ENCODE measurements around the gene GOLGB1.
A peak's percentile ranks its signal among the peaks of the same experiment; 100 is the strongest.
"Not testable (repeated sequence)": the region's sequence is repeated elsewhere in the genome, so short reads cannot be mapped to it uniquely, and the experiment has no call there.

GOLGB1 gene

DNA sequence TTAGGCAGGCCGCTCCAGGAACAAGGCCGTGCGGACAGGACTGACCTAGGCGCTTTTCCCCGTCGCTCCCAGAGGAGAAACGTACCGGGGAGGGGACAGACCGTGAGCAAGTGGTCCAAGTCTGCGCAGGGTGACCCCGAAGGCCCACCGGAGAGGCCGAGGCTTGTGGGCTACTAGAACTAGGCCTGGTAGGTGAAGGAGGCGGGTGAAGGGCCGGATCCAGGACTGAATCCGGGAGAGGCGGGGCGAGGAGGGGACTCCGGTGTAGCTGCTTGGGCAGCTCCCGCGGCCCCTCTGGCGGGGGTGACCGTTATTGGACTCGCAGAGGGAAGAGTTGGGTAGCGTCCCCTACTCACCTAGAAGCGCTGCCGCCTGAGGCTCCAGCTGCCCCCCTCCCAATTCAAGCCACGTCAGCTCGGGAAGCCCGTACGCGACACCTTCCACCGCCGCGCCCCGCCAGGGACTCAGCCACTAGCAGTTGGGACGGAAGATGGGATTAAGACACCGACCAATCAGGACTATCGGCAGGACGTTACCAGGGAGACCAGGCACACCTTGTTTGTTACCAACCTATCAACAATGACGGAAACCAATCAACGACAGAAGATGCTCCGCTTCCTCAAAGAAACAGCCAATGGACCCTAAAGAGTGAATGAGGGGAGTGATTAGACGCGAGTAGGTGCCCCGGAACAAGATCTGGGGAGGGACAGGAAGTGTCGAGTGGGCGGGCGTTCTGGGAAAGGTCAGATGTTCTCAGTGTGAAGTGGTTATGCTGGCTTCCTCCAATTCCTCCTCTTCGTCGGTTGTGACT is at the start of gene GOLGB1:
GOLGB1 (minus strand) TSS at position 466 of the 811 bp plus-strand sequence. CDS start 18,770 bp downstream, outside the sequence.
- peak; percentile 97 for DNase-seq

DNA sequence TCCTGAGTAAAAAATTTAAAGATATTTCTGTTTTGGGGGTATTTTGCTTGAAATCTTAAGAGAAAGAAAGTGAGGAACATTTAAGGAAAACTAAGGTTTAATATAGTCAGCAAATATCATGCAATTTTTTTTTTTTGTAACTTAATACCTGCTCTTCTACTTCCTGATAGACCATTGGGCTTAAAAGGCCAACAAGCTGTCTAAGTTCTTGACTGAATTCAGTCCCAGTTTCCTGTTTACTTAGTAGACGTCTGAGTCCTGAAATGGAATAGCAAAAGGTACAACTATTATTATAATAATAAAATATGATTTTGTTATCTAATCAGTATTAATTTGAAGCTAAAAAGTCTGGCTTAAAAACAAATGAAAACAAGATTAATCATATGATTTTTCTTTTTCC is 47.4 kb upstream of the GOLGB1 start:
- DNase-seq: no peak

DNA sequence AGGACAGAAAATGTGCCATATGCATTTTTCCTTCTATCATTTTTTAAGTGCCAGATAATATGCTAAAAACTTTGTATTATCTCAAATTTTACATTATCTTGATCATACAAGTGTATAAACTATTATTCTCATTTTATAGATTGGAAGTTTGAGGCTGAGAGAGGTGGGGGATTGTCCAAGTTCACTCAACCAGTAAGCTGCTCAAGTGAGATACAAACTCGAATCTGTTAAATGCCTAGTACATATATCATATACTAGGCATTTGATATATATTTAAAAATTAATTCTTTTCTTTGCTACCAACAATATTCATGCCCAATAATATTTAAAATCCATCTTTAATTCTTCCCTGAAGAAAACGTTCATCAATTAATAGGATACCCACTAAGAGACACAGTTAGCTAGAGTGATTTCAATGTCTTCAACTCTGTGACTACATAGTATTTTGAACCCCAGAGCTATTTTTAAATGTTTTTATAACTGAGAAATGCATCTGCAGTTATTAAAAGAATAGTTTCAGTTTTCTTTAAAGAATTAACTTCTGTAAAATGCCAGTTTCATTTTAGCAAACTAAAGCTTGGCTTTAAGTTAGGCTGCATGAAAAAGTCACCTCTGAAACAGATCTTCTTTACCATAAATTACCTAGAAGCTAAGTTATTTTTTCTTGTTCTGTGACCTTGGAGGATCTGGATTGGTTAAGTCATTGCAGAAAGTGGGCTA is 44.9 kb upstream of the GOLGB1 start:
- no peak for DNase-seq

DNA sequence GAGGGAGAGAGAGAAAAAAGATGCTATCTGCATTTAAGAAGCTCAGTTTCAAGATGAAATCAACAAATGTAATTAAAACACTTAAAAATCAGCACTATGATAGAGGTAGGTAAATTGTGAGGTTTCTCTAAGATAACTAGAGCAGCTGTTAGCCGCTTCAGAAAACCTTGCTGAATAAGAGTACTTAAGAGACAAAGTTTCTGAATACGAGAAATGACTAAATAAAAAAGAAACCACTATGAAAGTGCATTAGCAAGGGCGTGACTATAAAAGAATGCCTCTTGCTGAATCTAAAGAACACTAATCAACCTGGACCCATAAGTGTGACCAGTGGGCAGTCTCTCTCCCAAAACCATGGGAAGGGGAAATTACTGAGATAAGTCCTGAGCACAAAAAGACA is 43.5 kb upstream of the GOLGB1 start:
- DNase-seq: no peak

DNA sequence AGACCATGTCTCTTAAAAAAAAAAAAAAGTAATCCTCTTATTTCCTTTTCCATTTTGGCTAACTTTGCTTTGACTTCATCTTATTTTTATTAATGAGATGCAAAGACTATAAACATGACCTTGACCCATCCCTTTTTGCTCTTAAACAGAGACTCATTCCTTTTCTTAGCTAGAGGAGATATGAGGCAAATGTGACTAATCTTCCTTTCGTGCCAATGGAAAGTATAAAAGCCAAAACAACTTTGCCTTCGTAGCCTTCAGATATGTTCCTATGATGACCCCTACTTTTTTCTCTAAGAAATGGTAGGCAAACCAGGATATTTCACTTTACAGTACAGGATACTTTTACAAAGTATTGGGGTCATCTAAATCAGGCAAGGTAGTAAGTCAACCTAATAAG is 36.9 kb upstream of the GOLGB1 start:
- DNase-seq: no peak

DNA sequence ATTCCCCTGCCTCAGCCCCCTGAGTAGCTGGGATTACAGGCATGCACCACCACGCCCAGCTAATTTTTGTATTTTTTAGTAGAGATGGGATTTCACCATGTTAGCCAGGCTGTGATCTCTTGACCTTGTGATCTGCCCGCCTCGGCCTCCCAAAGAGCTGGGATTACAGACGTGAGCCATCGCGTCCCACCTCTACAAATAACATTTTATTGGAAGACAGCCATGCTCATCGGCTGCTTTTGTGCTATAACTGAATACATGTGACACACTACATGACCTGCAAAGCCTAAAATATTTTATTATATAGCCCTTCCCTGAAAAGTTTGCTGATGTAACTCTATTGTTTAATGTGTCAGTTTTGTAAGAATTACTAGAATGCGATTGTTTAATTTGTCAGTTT is 33.2 kb upstream of the GOLGB1 start:
- not testable (repeated sequence) for DNase-seq

DNA sequence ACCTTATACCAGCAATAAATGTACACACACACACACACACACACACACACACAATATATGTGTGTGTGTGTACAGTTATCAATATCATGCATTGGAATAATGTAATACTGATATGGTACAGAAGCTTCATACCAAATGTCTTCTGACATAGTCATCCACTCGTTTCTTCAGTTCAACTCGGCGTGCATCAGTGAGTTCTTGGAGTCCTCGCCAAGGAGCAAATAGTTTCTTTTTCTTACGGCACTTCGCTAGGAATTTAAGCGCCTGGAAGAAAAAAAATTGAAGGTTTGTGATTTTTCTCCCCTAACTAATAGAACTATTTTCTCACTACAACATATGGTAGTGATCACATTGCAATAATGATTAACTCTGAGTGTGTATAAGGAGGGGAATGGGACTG is 32.1 kb upstream of the GOLGB1 start:
- no peak for DNase-seq

DNA sequence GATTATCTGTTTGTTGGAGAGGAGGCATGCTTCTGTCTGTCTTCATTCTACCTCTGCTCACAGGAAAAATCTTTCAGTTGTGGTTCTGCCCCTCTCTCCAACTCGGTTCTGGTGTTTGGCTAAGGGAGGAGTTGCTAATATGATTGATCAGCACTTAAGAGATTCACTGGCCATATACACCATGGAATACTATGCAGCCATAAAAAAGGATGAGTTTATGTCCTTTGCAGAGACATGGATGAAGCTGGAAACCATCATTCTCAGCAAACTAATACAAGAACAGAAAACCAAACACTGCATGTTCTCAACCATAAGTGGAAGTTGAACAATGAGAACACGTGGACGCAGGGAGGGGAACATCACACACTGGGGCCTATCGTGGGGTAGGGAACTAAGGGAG is 25.6 kb upstream of the GOLGB1 start:
- not testable (repeated sequence) for DNase-seq

GRCh38 chr3:121769246-121769645 is 19.7 kb upstream of the GOLGB1 start:
- DNase-seq: no peak

DNA sequence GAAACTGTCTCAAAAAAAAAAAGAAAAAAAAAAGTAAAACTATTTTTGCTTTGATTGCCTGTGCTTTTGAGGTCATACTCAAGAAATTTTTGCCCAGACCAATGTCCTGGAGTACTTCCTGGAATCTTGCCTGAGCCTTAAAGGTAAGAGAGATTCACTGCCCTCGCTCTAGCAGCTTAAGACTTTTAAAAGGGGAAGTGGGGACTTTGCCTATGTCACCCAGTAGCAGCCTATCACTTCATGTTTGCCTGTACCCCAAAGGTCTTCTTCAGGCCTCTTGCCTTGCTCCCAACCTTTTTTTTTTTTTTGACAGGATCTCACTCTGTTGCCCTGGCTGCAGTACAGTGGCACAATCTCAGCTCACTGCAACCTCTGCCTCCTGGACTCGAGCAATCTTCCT is 18.9 kb upstream of the GOLGB1 start:
- DNase-seq: no peak

DNA sequence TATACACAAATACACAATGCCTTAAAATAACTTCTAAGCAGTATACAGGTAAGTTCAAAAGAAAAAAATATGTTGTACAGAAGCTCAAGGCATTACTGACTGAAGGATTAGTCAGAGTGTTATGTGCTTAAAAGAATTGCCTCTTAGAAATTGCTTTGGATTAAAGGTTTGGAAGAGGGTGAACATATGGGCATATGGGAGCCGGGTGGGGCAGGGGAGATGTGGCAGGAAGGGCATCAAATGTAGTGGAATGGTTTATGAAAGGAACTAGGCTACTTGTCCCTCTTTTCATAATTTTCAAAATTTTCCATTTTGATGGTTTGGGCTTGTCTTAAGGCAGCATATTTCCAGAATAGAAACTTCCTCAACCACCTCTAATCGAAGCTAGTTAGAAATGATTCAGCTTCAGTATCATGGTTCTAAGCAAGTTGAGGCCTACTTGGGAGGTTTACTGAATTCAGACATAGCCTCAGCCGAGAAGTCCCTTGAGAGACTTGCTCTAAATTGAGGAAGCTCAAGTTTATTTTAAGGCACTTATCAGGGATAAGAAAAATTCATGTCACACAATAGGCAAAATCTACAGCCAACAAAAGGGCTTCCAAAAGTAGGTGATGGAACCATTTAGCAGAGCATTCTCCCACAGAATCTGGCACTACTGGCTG is 10.1 kb upstream of the GOLGB1 start:
- no peak for DNase-seq

GRCh38 chr3:121758727-121759450 is 9.3 kb upstream of the GOLGB1 start:
- no peak for DNase-seq

- no peak for DNase-seq
These were observed 8.4 kb upstream of the GOLGB1 start for GRCh38 chr3:121757812-121758545.

- DNase-seq: no peak
These were observed 7.7 kb upstream of the GOLGB1 start for GRCh38 chr3:121757087-121757811.

GRCh38 chr3:121752772-121753171 is 3.2 kb upstream of the GOLGB1 start:
- DNase-seq: no peak

DNA sequence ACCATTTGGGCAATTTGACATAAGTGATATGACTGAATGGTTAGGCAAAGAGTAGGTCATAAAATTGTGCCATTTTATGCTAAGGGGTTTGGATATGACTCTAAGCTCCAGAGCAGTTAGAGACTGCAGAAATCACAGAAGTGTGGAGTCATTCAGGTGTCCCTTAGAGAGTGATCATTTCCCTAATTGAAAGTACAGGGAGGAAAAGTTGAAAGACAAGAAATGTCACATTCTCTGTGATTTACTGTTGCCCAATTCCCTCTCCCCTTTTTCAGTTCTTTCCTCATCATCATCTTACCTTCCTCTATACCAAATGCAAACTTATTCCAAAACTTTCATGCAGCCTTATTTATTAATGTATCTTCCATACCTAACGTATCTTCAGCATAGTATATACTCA is 2.7 kb upstream of the GOLGB1 start:
- no peak for DNase-seq

DNA sequence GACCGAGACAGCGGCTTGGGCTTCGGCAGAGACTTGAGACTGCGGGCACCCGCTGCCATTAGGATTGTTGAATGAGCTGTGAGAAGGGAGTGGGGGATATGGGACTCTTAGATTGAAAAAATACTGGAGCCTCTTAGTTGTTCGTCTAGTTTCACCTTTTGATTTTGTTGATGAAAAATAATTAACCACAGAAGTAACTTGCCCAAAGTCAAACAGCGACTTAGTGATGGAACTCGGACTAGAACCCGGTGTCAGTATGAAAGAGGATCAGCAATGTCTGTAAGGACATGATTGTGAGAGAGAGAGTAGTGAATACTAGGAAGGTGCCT is 510 bp upstream of the GOLGB1 start:
- DNase-seq: no peak

- DNase-seq: peak; percentile 68
These were observed 763 bp downstream of the GOLGB1 start for GRCh38 chr3:121748680-121749275.

GRCh38 chr3:121747976-121748375 is 1.6 kb downstream of the GOLGB1 start:
- no peak for DNase-seq

DNA sequence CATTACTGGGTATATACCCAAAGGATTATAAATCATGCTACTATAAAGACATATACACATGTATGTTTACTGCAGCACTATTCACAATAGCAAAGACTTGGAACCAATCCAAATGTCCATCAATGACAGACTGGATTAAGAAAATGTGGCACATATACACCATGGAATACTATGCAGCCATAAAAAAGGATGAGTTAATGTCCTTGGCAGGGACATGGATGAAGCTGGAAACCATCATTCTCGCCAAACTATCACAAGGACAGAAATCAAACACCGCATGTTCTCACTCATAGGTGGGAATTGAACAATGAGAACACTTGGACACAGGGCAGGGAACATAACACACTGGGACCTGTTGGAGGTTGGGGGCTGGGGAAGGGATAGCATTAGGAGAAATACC is 6.4 kb downstream of the GOLGB1 start:
- DNase-seq: not testable (repeated sequence)

GRCh38 chr3:121740896-121741295 is 8.6 kb downstream of the GOLGB1 start:
- DNase-seq: no peak

Data from RPMI8226 (cell line).